Naive thymus-derived CD4-positive, alpha-beta T cell (primary cell): ENCODE measurements around the gene CXCR1. TPM values are rescaled to one million over a fixed set of nuclear protein-coding genes. Genes with fewer than 3 reads are reported as not detected.
A peak's percentile ranks its signal among the peaks of the same experiment; 100 is the strongest.
"Not testable (repeated sequence)": the region's sequence is repeated elsewhere in the genome, so short reads cannot be mapped to it uniquely, and the experiment has no call there.

Experiments
- ATAC-seq: fragments of 150-1000 bp; cut with Tn5 transposase; 2 replicates; pipeline ENCODE4 v1.10.0; 2021; ENCODE audit warnings: mild to moderate bottlenecking, moderate library complexity
- CTCF ChIA-PET: fragments of 350-600 bp; sonication (Branson Sonifier 250); formaldehyde crosslinking; loops from one replicate; lab custom pipeline; 2021; ENCODE audit warnings: antibody characterized with exemption; lab: Charles Lee
- POLR2A ChIA-PET: fragments of 350-600 bp; sonication (Branson Sonifier 250); formaldehyde crosslinking; loops from one replicate; lab custom pipeline; 2021; ENCODE audit warnings: antibody characterized with exemption, inconsistent platforms; lab: Charles Lee
- DNase-seq, 9 donors: peaks; one replicate each; pipeline versions ENCODE4 v3.0.0 to v3.0.0-alpha.2; 2020 to 2022; ENCODE audit warnings: mixed read lengths in 1 of 9
- H3K27ac ChIP-seq: one replicate; pipeline ENCODE4 v1.7.0; 2013; ENCODE audit warnings: mild to moderate bottlenecking, low read depth, low read length, moderate library complexity
- H3K27me3 ChIP-seq, 2 donors: one replicate each; pipeline ENCODE4 v1.7.0; 2013; ENCODE audit warnings: low read length in 2 of 2, mild to moderate bottlenecking in 2 of 2, moderate library complexity in 2 of 2; ENCODE audit not compliant: control insufficient read depth in 2 of 2, insufficient read depth in 2 of 2
- H3K36me3 ChIP-seq, 3 experiments: 1 replicate in 2 of 3; 2 replicates in 1 of 3; pipeline ENCODE4 v1.7.0; 2013; ENCODE audit warnings: low read length in 3 of 3, mild to moderate bottlenecking in 3 of 3, moderate library complexity in 1 of 3; ENCODE audit not compliant: insufficient read depth in 3 of 3, control insufficient read depth in 2 of 3
- H3K4me1 ChIP-seq, 2 donors: one replicate each; pipeline ENCODE4 v1.7.0; 2013; ENCODE audit warnings: low read length in 2 of 2, mild to moderate bottlenecking in 2 of 2, moderate library complexity in 1 of 2; ENCODE audit not compliant: control insufficient read depth in 2 of 2, insufficient read depth in 2 of 2
- H3K4me3 ChIP-seq: 2 replicates; pipeline ENCODE4 v1.7.0; 2013; ENCODE audit warnings: mild to moderate bottlenecking, low read length
- H3K9me3 ChIP-seq, 3 experiments: 1 replicate in 2 of 3; 2 replicates in 1 of 3; pipeline ENCODE4 v1.7.0; 2013; ENCODE audit warnings: low read length in 3 of 3; ENCODE audit not compliant: control insufficient read depth in 2 of 3
- H3K27ac Mint-ChIP-seq, 9 donors: one replicate each; pipeline ENCODE4 v1.8.0; 2020 to 2022; ENCODE audit warnings: mixed read lengths in 9 of 9, mild to moderate bottlenecking in 8 of 9, moderate library complexity in 5 of 9, inconsistent platforms in 2 of 9
- H3K27me3 Mint-ChIP-seq, 5 donors: one replicate each; pipeline ENCODE4 v1.8.0; 2021 to 2022; ENCODE audit warnings: mixed read lengths in 5 of 5, mild to moderate bottlenecking in 1 of 5
- H3K36me3 Mint-ChIP-seq, 5 donors: one replicate each; pipeline ENCODE4 v1.8.0; 2020 to 2022; ENCODE audit warnings: mixed read lengths in 5 of 5, mild to moderate bottlenecking in 3 of 5, inconsistent platforms in 1 of 5
- H3K4me1 Mint-ChIP-seq, 7 donors: one replicate each; pipeline ENCODE4 v1.8.0; 2020 to 2022; ENCODE audit warnings: mixed read lengths in 7 of 7, mild to moderate bottlenecking in 3 of 7, inconsistent platforms in 1 of 7
- H3K4me3 Mint-ChIP-seq, 10 donors: one replicate each; pipeline ENCODE4 v1.8.0; 2020 to 2022; ENCODE audit warnings: mild to moderate bottlenecking in 10 of 10, mixed read lengths in 10 of 10, moderate library complexity in 6 of 10, inconsistent platforms in 2 of 10
- H3K9me3 Mint-ChIP-seq, 11 donors: one replicate each; pipeline ENCODE4 v1.8.0; 2020 to 2022; ENCODE audit warnings: mixed read lengths in 11 of 11, mild to moderate bottlenecking in 4 of 11, inconsistent platforms in 1 of 11, moderate library complexity in 1 of 11
- intact Hi-C, 2 donors: fragments of 100-400 bp; cut with micrococcal nuclease; formaldehyde crosslinking; loops; one replicate each; pipeline ENCODE4 v1.15.1; 2023
- polyA plus RNA-seq, 2 donors: library from polyadenylated mRNA; unstranded; fragments of 300-500 nt; fragmentation: Illumina TruSeq; gene quantifications; one replicate each; pipeline ENCODE4 v1.2.3, GENCODE V29; 2021
- total RNA-seq, 6 experiments: library from RNA in 5 of 6; stranded (reverse) in 5 of 6; gene quantifications; 1 replicate in 5 of 6; 2 replicates in 1 of 6; pipeline ENCODE4 v1.2.3 and lab custom pipeline; 2021 to 2026

Gene CXCR1
- total and polyA plus RNA-seq, 7 experiments from 2014 or later, result 0.16 to 1.0 (median 0.24) TPM; not detected in 3

- Mint-ChIP-seq H3K36me3 (peaks cover 0 to 3% (median 0%) of the 10 kb centered on the region in 5 donors), H3K9me3 (peaks cover 5 to 29% (median 13%) of the 10 kb centered on the region in 11 donors), H3K27me3 (peaks cover 4 to 17% (median 11%) of the 10 kb centered on the region in 5 donors), H3K4me3 (peak within 1 kb of the TSS; percentile 35 to 77 (median 58)), H3K4me1 (peaks cover 5 to 15% (median 10%) of the 10 kb centered on the region in 7 donors), H3K27ac (peak within 1 kb of the TSS in 3 of 9 donors; percentile 3 to 39 (median 5))
- Histone ChIP-seq H3K9me3 (no peaks in the 10 kb centered on the region), H3K27ac (no peak within 1 kb of the TSS), H3K4me3 (no peak within 1 kb of the TSS), H3K36me3 (no peaks in the 10 kb centered on the region), H3K4me1 (no peaks in the 10 kb centered on the region), H3K27me3 (peaks cover 0 to 7% of the 10 kb centered on the region in 2 donors)
- intact Hi-C loops, result no loop called here
- peak; percentile 72 for ATAC-seq
- DNase-seq, result no peak
- ChIA-PET POLR2A (no interaction called here), CTCF (no interaction called here)
Measured at GRCh38 chr2:218125626-218126080, 41.1 kb downstream of the CXCR1 start, which contains the start of gene CXCR2. Gene CXCR2, plus strand, starts transcription at chr2:218126028. Its CDS starts 8,774 bp downstream, at chr2:218134802.

- Histone ChIP-seq H3K9me3 (no peaks in the 10 kb centered on the region), H3K4me1 (no peaks in the 10 kb centered on the region), H3K27ac (no peak overlapping the region), H3K36me3 (no peaks in the 10 kb centered on the region), H3K27me3 (peaks cover 0 to 7% of the 10 kb centered on the region in 2 donors), H3K4me3 (no peak overlapping the region)
- POLR2A ChIA-PET, result no interaction called here
- peaks cover 5 to 35% (median 15%) of the 10 kb centered on the region in 11 donors for H3K9me3 Mint-ChIP-seq
- intact Hi-C loops, result no loop called here
- CTCF ChIA-PET, result no interaction called here
- H3K27ac Mint-ChIP-seq, result no peak overlapping the region
- peaks cover 5 to 15% (median 10%) of the 10 kb centered on the region in 7 donors for H3K4me1 Mint-ChIP-seq
- peaks cover 0 to 3% (median 0%) of the 10 kb centered on the region in 5 donors for H3K36me3 Mint-ChIP-seq
- H3K4me3 Mint-ChIP-seq, result peak overlapping the region in 3 of 10 donors; percentile 58 to 71 (median 63)
- DNase-seq (no peak), ATAC-seq (peak; percentile 67)
- peaks cover 7 to 17% (median 13%) of the 10 kb centered on the region in 5 donors for H3K27me3 Mint-ChIP-seq
Measured at GRCh38 chr2:218125095-218125494, 41.7 kb downstream of the CXCR1 start.

DNA sequence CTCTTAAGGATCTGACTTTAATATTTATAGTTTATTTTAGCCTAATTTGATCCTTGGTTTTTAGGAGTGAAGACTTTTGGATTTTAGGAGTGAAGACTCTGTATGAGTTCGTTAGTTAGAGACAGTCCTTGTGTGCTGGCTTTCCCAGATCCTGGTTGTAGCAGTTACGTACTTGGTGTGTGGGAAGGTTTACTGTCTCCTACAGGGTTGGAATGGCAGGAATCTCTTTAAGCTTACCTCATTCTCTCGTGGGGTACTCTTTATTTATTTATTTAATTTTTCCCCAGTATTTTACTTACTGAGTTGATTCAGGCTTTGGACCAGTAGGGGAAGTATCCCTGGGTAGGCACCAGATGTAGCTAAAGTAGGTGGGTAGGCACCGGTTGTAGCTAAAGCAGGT is 42.8 kb downstream of the CXCR1 start:
- peaks cover 5 to 45% (median 15%) of the 10 kb centered on the region in 11 donors for H3K9me3 Mint-ChIP-seq
- intact Hi-C loops, result no loop called here
- no peaks in the 10 kb centered on the region for H3K36me3 ChIP-seq
- H3K27me3 Mint-ChIP-seq, result peaks cover 10 to 17% (median 14%) of the 10 kb centered on the region in 5 donors
- peaks cover 0 to 8% (median 0%) of the 10 kb centered on the region in 5 donors for H3K36me3 Mint-ChIP-seq
- ChIA-PET POLR2A (interaction anchor here (0.6 kb wide), 2 partner anchors 13 to 22 kb away, joined by 3 to 4 read pairs; no protein-coding TSS in a partner anchor), CTCF (no interaction called here)
- H3K4me1 ChIP-seq, result no peaks in the 10 kb centered on the region
- no peak overlapping the region for H3K27ac Mint-ChIP-seq
- H3K27me3 ChIP-seq, result peaks cover 0 to 7% of the 10 kb centered on the region in 2 donors
- no peak overlapping the region for H3K4me3 ChIP-seq
- ATAC-seq (no peak), DNase-seq (no peak)
- H3K4me3 Mint-ChIP-seq, result no peak overlapping the region
- no peaks in the 10 kb centered on the region for H3K9me3 ChIP-seq
- H3K27ac ChIP-seq, result no peak overlapping the region
- peaks cover 5 to 15% (median 9%) of the 10 kb centered on the region in 7 donors for H3K4me1 Mint-ChIP-seq

GRCh38 chr2:218122286-218122685 is 44.5 kb downstream of the CXCR1 start:
- peaks cover 5 to 15% (median 9%) of the 10 kb centered on the region in 7 donors for H3K4me1 Mint-ChIP-seq

DNA sequence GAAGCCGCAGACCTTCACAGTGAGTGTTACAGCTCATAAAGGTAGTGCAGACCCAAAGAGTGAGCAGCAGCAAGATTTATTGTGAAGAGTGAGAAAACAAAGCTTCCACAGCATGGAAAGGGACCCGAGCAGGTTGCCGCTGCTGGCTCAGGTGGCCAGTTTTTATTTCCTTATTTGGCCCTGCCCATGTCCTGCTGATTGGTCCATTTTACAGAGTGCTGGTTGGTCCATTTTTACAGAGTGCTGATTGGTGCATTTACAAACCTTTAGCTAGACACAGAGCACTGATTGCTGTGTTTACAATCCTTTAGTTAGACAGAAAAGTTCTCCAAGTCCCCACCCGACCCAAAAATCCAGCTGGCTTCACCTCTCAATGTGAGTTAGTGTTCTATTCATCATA is 45.0 kb downstream of the CXCR1 start:
- peaks cover 10 to 17% (median 10%) of the 10 kb centered on the region in 5 donors for H3K27me3 Mint-ChIP-seq
- H3K9me3 ChIP-seq, H3K4me3 ChIP-seq, DNase-seq, H3K4me1 ChIP-seq, H3K4me3 Mint-ChIP-seq, H3K27me3 ChIP-seq, intact Hi-C loops, ATAC-seq, H3K36me3 ChIP-seq, H3K27ac Mint-ChIP-seq, CTCF ChIA-PET, H3K27ac ChIP-seq, POLR2A ChIA-PET: not testable (repeated sequence)
- H3K4me1 Mint-ChIP-seq, result peaks cover 5 to 15% (median 9%) of the 10 kb centered on the region in 7 donors
- peaks cover 5 to 67% (median 22%) of the 10 kb centered on the region in 11 donors for H3K9me3 Mint-ChIP-seq
- H3K36me3 Mint-ChIP-seq, result peaks cover 0 to 16% (median 0%) of the 10 kb centered on the region in 5 donors

More at GRCh38 chr2:218122286-218122685, 44.5 kb downstream of the CXCR1 start:
- H3K27me3 ChIP-seq, H3K27ac Mint-ChIP-seq, DNase-seq, H3K36me3 ChIP-seq, ATAC-seq, H3K4me3 Mint-ChIP-seq, POLR2A ChIA-PET, H3K4me3 ChIP-seq, intact Hi-C loops, H3K27ac ChIP-seq, H3K4me1 ChIP-seq, H3K9me3 ChIP-seq: not testable (repeated sequence)
- H3K36me3 Mint-ChIP-seq, result peaks cover 0 to 16% (median 0%) of the 10 kb centered on the region in 5 donors
- CTCF ChIA-PET, result interaction anchor here (0.7 kb wide), 1 partner anchor 1004 kb away, joined by 3 read pairs; no protein-coding TSS in a partner anchor
- peaks cover 10 to 17% (median 10%) of the 10 kb centered on the region in 5 donors for H3K27me3 Mint-ChIP-seq
- H3K9me3 Mint-ChIP-seq, result peaks cover 5 to 62% (median 20%) of the 10 kb centered on the region in 11 donors

Other genes starting within 250 kb of the CXCR1 start
- 1 to 10 TPM in 2 of 5 experiments, under 1 TPM in 3; 0.50 to 5.0 (median 0.81) TPM for gene TNS1, start 164.0 kb downstream of the CXCR1 start, total RNA-seq
- gene TNS1, start 164.0 kb downstream of the CXCR1 start, polyA plus RNA-seq, result not detected
- 1 to 10 TPM in 4 of 5 experiments, under 1 TPM in 1; 0.40 to 6.6 (median 2.4) TPM for gene RUFY4, start 97.7 kb downstream of the CXCR1 start, total RNA-seq
- gene RUFY4, start 97.7 kb downstream of the CXCR1 start, polyA plus RNA-seq, result not detected
- 1 to 10 TPM in 1 of 5 experiments, under 1 TPM in 2, not detected in 2; 0.13 to 3.0 (median 0.73) TPM for gene CXCR2, start 40.9 kb downstream of the CXCR1 start, total RNA-seq
- not detected for gene CXCR2, start 40.9 kb downstream of the CXCR1 start, polyA plus RNA-seq
- 100 to 1,000 TPM; 330 to 694 (median 368) TPM for gene ARPC2, start 50.2 kb upstream of the CXCR1 start, total RNA-seq
- gene ARPC2, start 50.2 kb upstream of the CXCR1 start, polyA plus RNA-seq, result 100 to 1,000 TPM; 628 to 638 TPM
- gene GPBAR1, start 94.1 kb upstream of the CXCR1 start, total RNA-seq, result 10 to 100 TPM in 1 of 5 experiments, 1 to 10 TPM in 3, under 1 TPM in 1; 0.80 to 12.9 (median 1.9) TPM
- under 1 TPM; 0.15 to 0.27 TPM for gene GPBAR1, start 94.1 kb upstream of the CXCR1 start, polyA plus RNA-seq
- 10 to 100 TPM; 54.1 to 67.0 (median 61.2) TPM for gene AAMP, start 103.2 kb upstream of the CXCR1 start, total RNA-seq
- 100 to 1,000 TPM in 1 of 2 donors, 10 to 100 TPM in 1; 98.6 to 108 TPM for gene AAMP, start 103.2 kb upstream of the CXCR1 start, polyA plus RNA-seq
- 10 to 100 TPM; 18.5 to 38.4 (median 25.2) TPM for gene PNKD, start 103.6 kb upstream of the CXCR1 start, total RNA-seq
- gene PNKD, start 103.6 kb upstream of the CXCR1 start, polyA plus RNA-seq, result 100 to 1,000 TPM in 1 of 2 donors, 10 to 100 TPM in 1; 92.2 to 108 TPM
- gene TMBIM1, start 125.5 kb upstream of the CXCR1 start, total RNA-seq, result 100 to 1,000 TPM in 2 of 5 experiments, 10 to 100 TPM in 3; 51.7 to 112 (median 83.8) TPM
- gene TMBIM1, start 125.5 kb upstream of the CXCR1 start, polyA plus RNA-seq, result 100 to 1,000 TPM in 1 of 2 donors, 10 to 100 TPM in 1; 92.4 to 115 TPM
- gene CATIP, start 189.9 kb upstream of the CXCR1 start, total RNA-seq, result under 1 TPM in 1 of 5 experiments, not detected in 4; 0.49 TPM
- not detected for gene CATIP, start 189.9 kb upstream of the CXCR1 start, polyA plus RNA-seq
- 100 to 1,000 TPM in 1 of 5 experiments, 10 to 100 TPM in 1, 1 to 10 TPM in 2, under 1 TPM in 1; 0.27 to 399 (median 1.9) TPM for gene SLC11A1, start 215.3 kb upstream of the CXCR1 start, total RNA-seq
- gene SLC11A1, start 215.3 kb upstream of the CXCR1 start, polyA plus RNA-seq, result under 1 TPM; 0.49 to 0.97 TPM
- gene CTDSP1, start 232.9 kb upstream of the CXCR1 start, total RNA-seq, result 100 to 1,000 TPM; 110 to 219 (median 156) TPM
- 10 to 100 TPM; 22.5 TPM for gene CTDSP1, start 232.9 kb upstream of the CXCR1 start, polyA plus RNA-seq